ENCODE measurements around the gene ACP7. TPM values are rescaled to one million over a fixed set of nuclear protein-coding genes. Genes with fewer than 3 reads are reported as not detected.

ACP7 gene
- total RNA-seq, 2 experiments from 2014 or later, result not detected

DNA sequence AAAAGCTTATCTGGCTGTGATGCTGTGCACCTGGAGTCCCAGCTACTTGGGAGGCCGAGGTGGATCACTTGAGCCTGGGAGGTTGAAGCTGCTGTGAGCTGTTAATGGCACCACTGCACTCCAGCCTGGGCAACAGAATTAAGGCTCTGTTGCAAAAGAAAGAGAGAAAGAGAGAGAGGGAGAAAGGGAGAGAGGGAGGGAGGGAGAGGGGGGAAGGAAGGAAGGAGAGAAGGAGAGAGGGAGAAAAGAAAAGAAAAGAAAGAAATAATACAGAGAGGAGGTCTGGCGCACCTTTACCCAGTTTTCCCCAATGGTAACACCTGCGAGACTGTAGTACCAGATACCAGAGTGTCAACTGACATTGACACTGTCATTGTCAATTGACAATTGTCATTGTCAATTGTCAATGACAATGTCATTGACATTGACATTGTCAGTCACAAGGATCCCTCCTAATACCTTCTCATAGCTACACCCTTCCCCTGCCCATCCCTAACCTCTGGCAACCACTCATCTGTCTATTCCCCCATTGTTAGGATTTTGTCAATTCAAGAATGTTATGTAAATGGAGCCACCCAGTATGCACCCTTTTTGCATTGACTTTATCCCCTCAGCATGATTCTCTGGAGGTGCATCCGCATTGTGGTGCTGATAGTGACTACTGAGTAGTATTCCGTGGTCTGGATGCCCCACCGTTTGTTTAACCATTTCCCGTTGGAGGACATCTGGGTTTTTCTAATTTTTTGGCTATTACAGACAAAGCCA, 62.7 kb downstream of the ACP7 start:
- no peak overlapping the region for H3K4me3 Mint-ChIP-seq
- H3K9me3 Mint-ChIP-seq, result no peaks in the 10 kb centered on the region
- TF ChIP-seq, protein P1, sequence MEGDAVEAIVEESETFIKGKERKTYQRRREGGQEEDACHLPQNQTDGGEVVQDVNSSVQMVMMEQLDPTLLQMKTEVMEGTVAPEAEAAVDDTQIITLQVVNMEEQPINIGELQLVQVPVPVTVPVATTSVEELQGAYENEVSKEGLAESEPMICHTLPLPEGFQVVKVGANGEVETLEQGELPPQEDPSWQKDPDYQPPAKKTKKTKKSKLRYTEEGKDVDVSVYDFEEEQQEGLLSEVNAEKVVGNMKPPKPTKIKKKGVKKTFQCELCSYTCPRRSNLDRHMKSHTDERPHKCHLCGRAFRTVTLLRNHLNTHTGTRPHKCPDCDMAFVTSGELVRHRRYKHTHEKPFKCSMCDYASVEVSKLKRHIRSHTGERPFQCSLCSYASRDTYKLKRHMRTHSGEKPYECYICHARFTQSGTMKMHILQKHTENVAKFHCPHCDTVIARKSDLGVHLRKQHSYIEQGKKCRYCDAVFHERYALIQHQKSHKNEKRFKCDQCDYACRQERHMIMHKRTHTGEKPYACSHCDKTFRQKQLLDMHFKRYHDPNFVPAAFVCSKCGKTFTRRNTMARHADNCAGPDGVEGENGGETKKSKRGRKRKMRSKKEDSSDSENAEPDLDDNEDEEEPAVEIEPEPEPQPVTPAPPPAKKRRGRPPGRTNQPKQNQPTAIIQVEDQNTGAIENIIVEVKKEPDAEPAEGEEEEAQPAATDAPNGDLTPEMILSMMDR (IDR thresholded peaks at IDR 0.05), result no peak
- peaks cover 5% of the 10 kb centered on the region for H3K36me3 Mint-ChIP-seq (ENCODE audit: low read depth)
- ATAC-seq (no peak), DNase-seq (no peak)
- CTCF ChIA-PET, result no interaction called here
- H3K27ac Mint-ChIP-seq, result no peak overlapping the region
- H3K4me1 Mint-ChIP-seq (ENCODE audit: low read depth), result peaks cover 11% of the 10 kb centered on the region
- POLR2A ChIA-PET, result no interaction called here
- intact Hi-C loops (cut with micrococcal nuclease), result no loop called here
- H3K27me3 Mint-ChIP-seq, result no peaks in the 10 kb centered on the region

DNA sequence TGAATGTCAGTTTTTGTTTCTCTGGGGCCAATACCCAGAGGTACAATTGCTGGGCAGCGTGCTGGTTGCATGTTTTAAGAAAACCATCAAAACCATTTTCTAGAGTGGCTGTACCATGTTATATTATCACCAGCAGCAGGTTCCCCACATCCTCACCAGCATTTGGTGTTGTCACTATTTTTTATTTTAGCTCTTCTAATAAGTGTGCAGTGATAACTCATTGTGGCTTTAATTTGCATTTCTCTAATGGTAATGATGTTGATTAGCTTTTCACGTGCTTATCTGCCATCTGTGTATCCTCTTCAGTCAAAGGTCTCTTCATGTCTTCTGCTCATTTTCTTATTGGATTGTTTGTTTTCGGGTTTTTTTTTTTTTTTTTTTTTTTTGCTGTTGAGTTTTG, 63.3 kb downstream of the ACP7 start:
- POLR2A ChIA-PET, result no interaction called here
- TF ChIP-seq, protein P1 (IDR thresholded peaks at IDR 0.05), result no peak
- H3K9me3 Mint-ChIP-seq, result no peaks in the 10 kb centered on the region
- H3K36me3 Mint-ChIP-seq (ENCODE audit: low read depth), result peaks cover 5% of the 10 kb centered on the region
- ATAC-seq (no peak), DNase-seq (no peak)
- intact Hi-C loops (cut with micrococcal nuclease), result no loop called here
- no peak overlapping the region for H3K27ac Mint-ChIP-seq
- CTCF ChIA-PET, result no interaction called here
- no peak overlapping the region for H3K4me3 Mint-ChIP-seq
- H3K27me3 Mint-ChIP-seq, result no peaks in the 10 kb centered on the region
- H3K4me1 Mint-ChIP-seq (ENCODE audit: low read depth), result peaks cover 11% of the 10 kb centered on the region

DNA sequence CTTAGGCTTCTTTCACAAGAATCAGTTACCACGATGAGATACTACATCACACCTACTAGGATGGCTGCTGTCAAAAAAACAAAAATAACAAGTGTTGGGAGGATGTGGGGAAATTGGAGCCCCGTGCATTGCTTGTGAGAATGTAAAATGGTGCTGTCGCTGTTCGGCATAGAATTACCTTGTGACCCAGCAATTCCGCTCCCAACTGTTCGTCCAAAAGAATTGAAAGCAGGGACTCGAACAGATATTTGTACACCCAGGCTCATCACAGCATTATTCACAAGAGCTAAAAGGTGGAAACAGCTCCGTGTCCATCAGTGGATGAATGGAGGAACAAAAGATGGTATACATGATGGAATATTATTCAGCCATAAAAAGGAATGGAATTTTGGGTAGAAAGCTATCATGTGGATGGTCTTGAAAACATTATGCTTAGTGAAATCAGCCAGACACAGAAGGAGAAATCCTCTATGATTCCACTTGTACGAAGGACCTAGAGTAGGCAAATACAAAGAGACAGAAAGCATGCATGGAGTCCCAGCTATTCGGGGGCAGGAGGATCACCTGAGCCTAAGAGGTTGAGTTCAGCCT, 64.9 kb downstream of the ACP7 start:
- H3K4me1 Mint-ChIP-seq (ENCODE audit: low read depth), result peaks cover 9% of the 10 kb centered on the region
- ATAC-seq, result no peak
- ChIA-PET CTCF (interaction anchor here (1.2 kb wide), 1 partner anchor 38 kb away, joined by 3 read pairs; no protein-coding TSS in a partner anchor), POLR2A (no interaction called here)
- DNase-seq, result no peak
- no peaks in the 10 kb centered on the region for H3K9me3 Mint-ChIP-seq
- H3K4me3 Mint-ChIP-seq, result no peak overlapping the region
- TF ChIP-seq, protein P1 (IDR thresholded peaks at IDR 0.05), result no peak
- intact Hi-C loops (cut with micrococcal nuclease), result no loop called here
- H3K27ac Mint-ChIP-seq, result no peak overlapping the region
- no peaks in the 10 kb centered on the region for H3K27me3 Mint-ChIP-seq
- peaks cover 5% of the 10 kb centered on the region for H3K36me3 Mint-ChIP-seq (ENCODE audit: low read depth)

DNA sequence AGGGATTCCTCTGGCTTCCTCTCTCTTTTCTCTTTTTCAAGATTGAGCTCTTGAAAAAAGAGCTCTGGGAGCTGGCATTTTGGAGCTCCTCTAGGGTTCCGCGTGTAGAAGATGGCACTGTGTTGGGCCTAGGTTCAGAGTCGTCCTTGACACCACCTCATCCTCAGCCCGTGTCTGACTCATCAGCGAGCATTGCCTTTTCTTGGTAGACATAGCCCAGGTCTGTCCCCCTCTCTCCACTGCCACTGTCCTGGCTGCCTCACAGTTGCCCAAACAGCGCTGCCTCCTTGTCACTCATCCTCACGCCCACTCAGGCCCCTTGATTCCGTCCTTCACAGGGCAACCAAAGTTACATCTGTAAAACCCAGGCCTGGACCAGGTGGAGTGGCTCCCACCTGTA, 66.1 kb downstream of the ACP7 start:
- no peaks in the 10 kb centered on the region for H3K9me3 Mint-ChIP-seq
- ATAC-seq, result no peak
- no peak overlapping the region for H3K4me3 Mint-ChIP-seq
- ChIA-PET POLR2A (no interaction called here), CTCF (interaction anchor here (1.2 kb wide), 1 partner anchor 37 kb away, joined by 3 read pairs; no protein-coding TSS in a partner anchor)
- TF ChIP-seq, protein P1 (IDR thresholded peaks at IDR 0.05), result no peak
- peaks cover 5% of the 10 kb centered on the region for H3K36me3 Mint-ChIP-seq (ENCODE audit: low read depth)
- H3K4me1 Mint-ChIP-seq (ENCODE audit: low read depth), result peaks cover 11% of the 10 kb centered on the region
- no peak for DNase-seq
- H3K27me3 Mint-ChIP-seq, result no peaks in the 10 kb centered on the region
- intact Hi-C loops (cut with micrococcal nuclease), result no loop called here
- H3K27ac Mint-ChIP-seq, result no peak overlapping the region
